HL-60 (cell line): ENCODE measurements around the gene EPB41.

Source experiments
- CTCF ChIP-seq: IDR thresholded peaks from one replicate; pipeline ENCODE4 v1.5.1; 2011; ENCODE audit warnings: low read length, control low read depth, inconsistent platforms; ENCODE audit not compliant: insufficient read depth
- GABPA ChIP-seq: IDR thresholded peaks from 2 replicates; pipeline ENCODE4 v1.6.1; 2012; ENCODE audit warnings: low read depth
- POLR2AphosphoS5 ChIP-seq: IDR thresholded peaks from 2 replicates; pipeline ENCODE4 v1.6.1; 2012; ENCODE audit warnings: low read depth

- TF ChIP-seq POLR2AphosphoS5: no peak
- no peak for TF ChIP-seq CTCF
- TF ChIP-seq GABPA: no peak
These were observed 200.3 kb downstream of the EPB41 start for GRCh38 chr1:29114654-29115053.
